Measurements from ENCODE around the gene SNX8. TPM values are rescaled to one million over a fixed set of nuclear protein-coding genes. Genes with fewer than 3 reads are reported as not detected.

Gene SNX8
- total and polyA plus RNA-seq, 2 of the 8 experiments (the other 6 are each of a cell fraction or from before 2014, with no cell fraction given) = 46.2 to 70.8 TPM

DNA sequence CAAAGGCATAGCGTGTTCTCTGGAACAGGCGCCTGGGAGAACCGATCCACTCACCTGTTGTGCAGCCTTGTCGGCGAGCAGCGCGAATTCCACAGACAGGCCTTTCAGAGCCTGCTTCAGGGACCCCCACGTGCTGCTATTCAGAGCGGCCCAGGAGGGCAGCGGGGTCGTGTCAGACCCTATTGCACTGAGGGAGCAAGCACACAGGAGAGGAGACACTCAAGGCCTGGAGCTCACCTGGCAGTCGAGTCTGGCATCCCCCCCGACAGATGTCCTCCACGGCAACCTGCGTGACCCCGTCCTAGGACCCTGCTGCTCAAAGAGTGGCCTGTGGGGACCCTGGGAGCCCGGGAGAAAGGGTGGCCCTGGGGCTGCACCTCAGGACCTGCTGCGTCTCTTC, 51.1 kb downstream of the SNX8 start:
- H3K23me2 ChIP-seq (ENCODE audit: low read depth, low read length) = no peaks in the 10 kb centered on the region
- H2BK5ac ChIP-seq (ENCODE audit: low read depth, low read length) = no peak overlapping the region
- H2AFZ ChIP-seq (ENCODE audit: low read length) = no peak overlapping the region
- H3K56ac ChIP-seq (replicated peaks; ENCODE audit: insufficient read length, low read depth, low read length) = no peak overlapping the region
- H3K9me3 ChIP-seq (ENCODE audit: insufficient read depth in 2 of 2, low read depth in 1 of 2, low read length in 1 of 2) = no peaks in the 10 kb centered on the region; a peak in 1 of 4 replicates
- no peak overlapping the region for H3K23ac ChIP-seq (ENCODE audit: insufficient read length)
- no peak for DNase-seq (ENCODE audit: low read depth in 1 of 2, low spot score in 2 of 2)
- no peak overlapping the region for H3K9ac ChIP-seq (replicated peaks in 1 of 4; ENCODE audit: extremely low read depth in 1 of 4, low read depth in 3 of 4, low read length in 3 of 4)
- no peak overlapping the region for H3K14ac ChIP-seq (ENCODE audit: insufficient read length)
- ChIA-PET POLR2A (ENCODE audit: partially characterized antibody) (no interaction called here), CTCF (ENCODE audit: partially characterized antibody) (interaction anchor here (7.4 kb wide), 1 partner anchor 14 kb away, joined by 38 read pairs; no protein-coding TSS in a partner anchor)
- H3K4me1 ChIP-seq (replicated peaks in 1 of 4; ENCODE audit: control insufficient read depth in 3 of 4, insufficient read depth in 4 of 4, low read length in 3 of 4) = no peaks in the 10 kb centered on the region
- no peak overlapping the region for H4K8ac ChIP-seq (ENCODE audit: extremely low read depth, insufficient read depth, low read length)
- peaks cover 0 to 6% of the 10 kb centered on the region in 2 experiments for H4K20me1 ChIP-seq (replicated peaks in 1 of 2; ENCODE audit: control insufficient read depth in 1 of 2, insufficient read depth in 2 of 2, low read length in 2 of 2)
- no peak for FAIRE-seq
- H3K27ac ChIP-seq (ENCODE audit: low read depth, low read length) = no peak overlapping the region
- no peak overlapping the region for H2BK15ac ChIP-seq (ENCODE audit: low read length)
- no peak overlapping the region for H2BK20ac ChIP-seq (ENCODE audit: low read length)
- no peak overlapping the region for H2BK12ac ChIP-seq (ENCODE audit: low read depth, low read length)
- no peak overlapping the region for H4K5ac ChIP-seq (ENCODE audit: insufficient read length, low read depth, low read length)
- no peak overlapping the region for H2BK120ac ChIP-seq (replicated peaks; ENCODE audit: low read depth, low read length)
- H3K27me3 ChIP-seq (replicated peaks in 1 of 4; ENCODE audit: control insufficient read depth in 3 of 4, extremely low read depth in 1 of 4, insufficient read depth in 3 of 4, low read length in 3 of 4) = no peaks in the 10 kb centered on the region
- TF ChIP-seq RFX5 (IDR thresholded peaks at IDR 0.05; ENCODE audit: borderline replicate concordance, low read depth, low read length) = no peak
- TF ChIP-seq KDM4A (IDR thresholded peaks at IDR 0.05; ENCODE audit: low read depth, low read length, severe bottlenecking) = no peak
- no peak for TF ChIP-seq SP1 (IDR thresholded peaks at IDR 0.05; ENCODE audit: low read depth, low read length)
- no peak for TF ChIP-seq POLR2AphosphoS5 (IDR thresholded peaks at IDR 0.05; ENCODE audit: low read depth, low read length)
- no peak for TF ChIP-seq CTBP2 (IDR thresholded peaks at IDR 0.05; ENCODE audit: borderline replicate concordance, insufficient read depth, insufficient read length, low read length)
- TF ChIP-seq NANOG (IDR thresholded peaks at IDR 0.05; ENCODE audit: insufficient read depth, low read depth, low read length, poor library complexity, severe bottlenecking) = no peak
- TF ChIP-seq MAFK (IDR thresholded peaks at IDR 0.05; ENCODE audit: low read depth, low read length) = no peak
- TF ChIP-seq KDM5A (IDR thresholded peaks at IDR 0.05; ENCODE audit: low read length) = no peak
- TF ChIP-seq PHF8 (conservative IDR thresholded peaks at IDR 0.05; ENCODE audit: low read depth, low read length) = no peak
- TF ChIP-seq ASH2L (IDR thresholded peaks at IDR 0.05; ENCODE audit: low read length) = no peak
- H3K18ac ChIP-seq (ENCODE audit: extremely low read depth, low read length) = no peak overlapping the region
- H4K91ac ChIP-seq (replicated peaks; ENCODE audit: insufficient read length, low read length) = no peak overlapping the region
- 93% methylated on average over 12 of the region's 18 CpGs; no CpG with 5 or more reads in 1 of the 2 experiments for WGBS, 2 experiments (ENCODE audit: extremely low coverage in 1 of 2, insufficient coverage in 1 of 2, insufficient read length in 1 of 2, insufficient replicate concordance in 2 of 2, low coverage in 1 of 2, low lambda C conversion rate in 2 of 2, missing lambda C conversion rate in 1 of 2)
- no peaks in the 10 kb centered on the region; the same call in 1 of the 2 replicates for H3K79me1 ChIP-seq (ENCODE audit: low read depth, low read length)
- no peak overlapping the region for H2AK5ac ChIP-seq (ENCODE audit: low read depth, low read length)
- no peak overlapping the region for H3K4me3 ChIP-seq (ENCODE audit: extremely low read depth in 1 of 4, insufficient read depth in 2 of 4, low read depth in 3 of 4, low read length in 4 of 4)
- H3K79me2 ChIP-seq (ENCODE audit: control insufficient read depth in 1 of 2, insufficient read depth in 2 of 2, low read length in 2 of 2) = no peaks in the 10 kb centered on the region
- peaks cover 0 to 9% (median 4%) of the 10 kb centered on the region in 4 experiments; a peak in 4 of 8 replicates for H3K36me3 ChIP-seq (ENCODE audit: control insufficient read depth in 2 of 4, insufficient read depth in 4 of 4, low read length in 3 of 4)
- no peak overlapping the region for H3K4me2 ChIP-seq (ENCODE audit: insufficient read depth in 1 of 2, low read depth in 2 of 2, low read length in 2 of 2)
- no peak overlapping the region for H3K4ac ChIP-seq (replicated peaks; ENCODE audit: insufficient read length, low read depth, low read length)
